ENCODE measurements around the gene RNF126. TPM values are rescaled to one million over a fixed set of nuclear protein-coding genes. Genes with fewer than 3 reads are reported as not detected.

The RNF126 gene
- total and polyA plus RNA-seq, 2 experiments from 2014 or later = 95.7 to 112 TPM

- TF ChIP-seq, protein P1, sequence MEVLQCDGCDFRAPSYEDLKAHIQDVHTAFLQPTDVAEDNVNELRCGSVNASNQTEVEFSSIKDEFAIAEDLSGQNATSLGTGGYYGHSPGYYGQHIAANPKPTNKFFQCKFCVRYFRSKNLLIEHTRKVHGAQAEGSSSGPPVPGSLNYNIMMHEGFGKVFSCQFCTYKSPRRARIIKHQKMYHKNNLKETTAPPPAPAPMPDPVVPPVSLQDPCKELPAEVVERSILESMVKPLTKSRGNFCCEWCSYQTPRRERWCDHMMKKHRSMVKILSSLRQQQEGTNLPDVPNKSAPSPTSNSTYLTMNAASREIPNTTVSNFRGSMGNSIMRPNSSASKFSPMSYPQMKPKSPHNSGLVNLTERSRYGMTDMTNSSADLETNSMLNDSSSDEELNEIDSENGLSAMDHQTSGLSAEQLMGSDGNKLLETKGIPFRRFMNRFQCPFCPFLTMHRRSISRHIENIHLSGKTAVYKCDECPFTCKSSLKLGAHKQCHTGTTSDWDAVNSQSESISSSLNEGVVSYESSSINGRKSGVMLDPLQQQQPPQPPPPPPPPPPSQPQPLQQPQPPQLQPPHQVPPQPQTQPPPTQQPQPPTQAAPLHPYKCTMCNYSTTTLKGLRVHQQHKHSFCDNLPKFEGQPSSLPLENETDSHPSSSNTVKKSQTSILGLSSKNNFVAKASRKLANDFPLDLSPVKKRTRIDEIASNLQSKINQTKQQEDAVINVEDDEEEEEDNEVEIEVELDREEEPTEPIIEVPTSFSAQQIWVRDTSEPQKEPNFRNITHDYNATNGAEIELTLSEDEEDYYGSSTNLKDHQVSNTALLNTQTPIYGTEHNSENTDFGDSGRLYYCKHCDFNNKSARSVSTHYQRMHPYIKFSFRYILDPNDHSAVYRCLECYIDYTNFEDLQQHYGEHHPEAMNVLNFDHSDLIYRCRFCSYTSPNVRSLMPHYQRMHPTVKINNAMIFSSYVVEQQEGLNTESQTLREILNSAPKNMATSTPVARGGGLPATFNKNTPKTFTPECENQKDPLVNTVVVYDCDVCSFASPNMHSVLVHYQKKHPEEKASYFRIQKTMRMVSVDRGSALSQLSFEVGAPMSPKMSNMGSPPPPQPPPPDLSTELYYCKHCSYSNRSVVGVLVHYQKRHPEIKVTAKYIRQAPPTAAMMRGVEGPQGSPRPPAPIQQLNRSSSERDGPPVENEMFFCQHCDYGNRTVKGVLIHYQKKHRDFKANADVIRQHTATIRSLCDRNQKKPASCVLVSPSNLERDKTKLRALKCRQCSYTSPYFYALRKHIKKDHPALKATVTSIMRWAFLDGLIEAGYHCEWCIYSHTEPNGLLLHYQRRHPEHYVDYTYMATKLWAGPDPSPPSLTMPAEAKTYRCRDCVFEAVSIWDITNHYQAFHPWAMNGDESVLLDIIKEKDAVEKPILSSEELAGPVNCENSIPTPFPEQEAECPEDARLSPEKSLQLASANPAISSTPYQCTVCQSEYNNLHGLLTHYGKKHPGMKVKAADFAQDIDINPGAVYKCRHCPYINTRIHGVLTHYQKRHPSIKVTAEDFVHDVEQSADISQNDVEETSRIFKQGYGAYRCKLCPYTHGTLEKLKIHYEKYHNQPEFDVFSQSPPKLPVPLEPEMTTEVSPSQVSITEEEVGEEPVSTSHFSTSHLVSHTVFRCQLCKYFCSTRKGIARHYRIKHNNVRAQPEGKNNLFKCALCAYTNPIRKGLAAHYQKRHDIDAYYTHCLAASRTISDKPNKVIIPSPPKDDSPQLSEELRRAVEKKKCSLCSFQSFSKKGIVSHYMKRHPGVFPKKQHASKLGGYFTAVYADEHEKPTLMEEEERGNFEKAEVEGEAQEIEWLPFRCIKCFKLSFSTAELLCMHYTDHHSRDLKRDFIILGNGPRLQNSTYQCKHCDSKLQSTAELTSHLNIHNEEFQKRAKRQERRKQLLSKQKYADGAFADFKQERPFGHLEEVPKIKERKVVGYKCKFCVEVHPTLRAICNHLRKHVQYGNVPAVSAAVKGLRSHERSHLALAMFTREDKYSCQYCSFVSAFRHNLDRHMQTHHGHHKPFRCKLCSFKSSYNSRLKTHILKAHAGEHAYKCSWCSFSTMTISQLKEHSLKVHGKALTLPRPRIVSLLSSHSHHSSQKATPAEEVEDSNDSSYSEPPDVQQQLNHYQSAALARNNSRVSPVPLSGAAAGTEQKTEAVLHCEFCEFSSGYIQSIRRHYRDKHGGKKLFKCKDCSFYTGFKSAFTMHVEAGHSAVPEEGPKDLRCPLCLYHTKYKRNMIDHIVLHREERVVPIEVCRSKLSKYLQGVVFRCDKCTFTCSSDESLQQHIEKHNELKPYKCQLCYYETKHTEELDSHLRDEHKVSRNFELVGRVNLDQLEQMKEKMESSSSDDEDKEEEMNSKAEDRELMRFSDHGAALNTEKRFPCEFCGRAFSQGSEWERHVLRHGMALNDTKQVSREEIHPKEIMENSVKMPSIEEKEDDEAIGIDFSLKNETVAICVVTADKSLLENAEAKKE (CRISPR knock-in tag; IDR thresholded peaks at IDR 0.05) = no peak
- no peak for TF ChIP-seq CREB1 (CRISPR knock-in tag; IDR thresholded peaks at IDR 0.05; ENCODE audit: low read depth)
- no peak for TF ChIP-seq ZNF331 (CRISPR knock-in tag; IDR thresholded peaks at IDR 0.05; ENCODE audit: low read depth)
These were observed 14.8 kb upstream of the RNF126 start (continued) for GRCh38 chr19:677601-678436.

- no peaks in the 10 kb centered on the region for H3K36me3 Mint-ChIP-seq (ENCODE audit: low read depth)
- H3K9me3 Mint-ChIP-seq = no peaks in the 10 kb centered on the region
- Histone ChIP-seq H3K79me2 (replicated peaks; ENCODE audit: insufficient read depth) (no peaks in the 10 kb centered on the region), H4K20me1 (replicated peaks; ENCODE audit: insufficient read depth) (no peaks in the 10 kb centered on the region), H3K4me1 (ENCODE audit: insufficient read depth) (0 out of 2 replicates have a peak, but pooled peaks cover 3% of the 10 kb centered on the region), H3K4me3 (no peak overlapping the region), H3K9me2 (ENCODE audit: insufficient read depth) (no peaks in the 10 kb centered on the region), H2AFZ (no peak overlapping the region), H3F3A (replicated peaks; ENCODE audit: low read depth) (peaks cover 8% of the 10 kb centered on the region; the same call in 1 of the 2 replicates), H3K4me2 (no peak overlapping the region), H3K27ac (ENCODE audit: low read depth) (no peak overlapping the region), H3K27me3 (ENCODE audit: insufficient read depth) (peaks cover 16% of the 10 kb centered on the region), H3K36me3 (ENCODE audit: insufficient read depth) (no peaks in the 10 kb centered on the region)
- no peaks in the 10 kb centered on the region; the same call in 2 of the 3 replicates for H3K4me1 Mint-ChIP-seq
- H3K4me3 Mint-ChIP-seq = no peak overlapping the region
- no peak for DNase-seq (ENCODE audit: low spot score)
- peaks cover 31% of the 10 kb centered on the region for H3K27me3 Mint-ChIP-seq (ENCODE audit: insufficient read depth, low read depth, poor library complexity)
- H3K27ac Mint-ChIP-seq = no peak overlapping the region
- ATAC-seq = no peak
- TF ChIP-seq STAT1 (IDR thresholded peaks at IDR 0.05; ENCODE audit: unreplicated experiment) (no peak), ETS1 (IDR thresholded peaks at IDR 0.05) (no peak), EZH2phosphoT487 (IDR thresholded peaks at IDR 0.05; ENCODE audit: unreplicated experiment) (no peak), POLR2AphosphoS5 (IDR thresholded peaks at IDR 0.05; ENCODE audit: low read depth) (no peak), ZNF114 (CRISPR knock-in tag; IDR thresholded peaks at IDR 0.05) (no peak), JUNB (IDR thresholded peaks at IDR 0.05; ENCODE audit: unreplicated experiment) (no peak), ZNF331 (CRISPR knock-in tag; IDR thresholded peaks at IDR 0.05; ENCODE audit: low read depth) (no peak), NANOG (IDR thresholded peaks at IDR 0.05; ENCODE audit: borderline replicate concordance) (no peak), CREB1 (CRISPR knock-in tag; IDR thresholded peaks at IDR 0.05; ENCODE audit: low read depth) (no peak)
- TF ChIP-seq, protein P2, sequence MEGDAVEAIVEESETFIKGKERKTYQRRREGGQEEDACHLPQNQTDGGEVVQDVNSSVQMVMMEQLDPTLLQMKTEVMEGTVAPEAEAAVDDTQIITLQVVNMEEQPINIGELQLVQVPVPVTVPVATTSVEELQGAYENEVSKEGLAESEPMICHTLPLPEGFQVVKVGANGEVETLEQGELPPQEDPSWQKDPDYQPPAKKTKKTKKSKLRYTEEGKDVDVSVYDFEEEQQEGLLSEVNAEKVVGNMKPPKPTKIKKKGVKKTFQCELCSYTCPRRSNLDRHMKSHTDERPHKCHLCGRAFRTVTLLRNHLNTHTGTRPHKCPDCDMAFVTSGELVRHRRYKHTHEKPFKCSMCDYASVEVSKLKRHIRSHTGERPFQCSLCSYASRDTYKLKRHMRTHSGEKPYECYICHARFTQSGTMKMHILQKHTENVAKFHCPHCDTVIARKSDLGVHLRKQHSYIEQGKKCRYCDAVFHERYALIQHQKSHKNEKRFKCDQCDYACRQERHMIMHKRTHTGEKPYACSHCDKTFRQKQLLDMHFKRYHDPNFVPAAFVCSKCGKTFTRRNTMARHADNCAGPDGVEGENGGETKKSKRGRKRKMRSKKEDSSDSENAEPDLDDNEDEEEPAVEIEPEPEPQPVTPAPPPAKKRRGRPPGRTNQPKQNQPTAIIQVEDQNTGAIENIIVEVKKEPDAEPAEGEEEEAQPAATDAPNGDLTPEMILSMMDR (conservative IDR thresholded peaks at IDR 0.05; ENCODE audit: low read depth in 2 of 2) = no peak
- TF ChIP-seq, protein P3, sequence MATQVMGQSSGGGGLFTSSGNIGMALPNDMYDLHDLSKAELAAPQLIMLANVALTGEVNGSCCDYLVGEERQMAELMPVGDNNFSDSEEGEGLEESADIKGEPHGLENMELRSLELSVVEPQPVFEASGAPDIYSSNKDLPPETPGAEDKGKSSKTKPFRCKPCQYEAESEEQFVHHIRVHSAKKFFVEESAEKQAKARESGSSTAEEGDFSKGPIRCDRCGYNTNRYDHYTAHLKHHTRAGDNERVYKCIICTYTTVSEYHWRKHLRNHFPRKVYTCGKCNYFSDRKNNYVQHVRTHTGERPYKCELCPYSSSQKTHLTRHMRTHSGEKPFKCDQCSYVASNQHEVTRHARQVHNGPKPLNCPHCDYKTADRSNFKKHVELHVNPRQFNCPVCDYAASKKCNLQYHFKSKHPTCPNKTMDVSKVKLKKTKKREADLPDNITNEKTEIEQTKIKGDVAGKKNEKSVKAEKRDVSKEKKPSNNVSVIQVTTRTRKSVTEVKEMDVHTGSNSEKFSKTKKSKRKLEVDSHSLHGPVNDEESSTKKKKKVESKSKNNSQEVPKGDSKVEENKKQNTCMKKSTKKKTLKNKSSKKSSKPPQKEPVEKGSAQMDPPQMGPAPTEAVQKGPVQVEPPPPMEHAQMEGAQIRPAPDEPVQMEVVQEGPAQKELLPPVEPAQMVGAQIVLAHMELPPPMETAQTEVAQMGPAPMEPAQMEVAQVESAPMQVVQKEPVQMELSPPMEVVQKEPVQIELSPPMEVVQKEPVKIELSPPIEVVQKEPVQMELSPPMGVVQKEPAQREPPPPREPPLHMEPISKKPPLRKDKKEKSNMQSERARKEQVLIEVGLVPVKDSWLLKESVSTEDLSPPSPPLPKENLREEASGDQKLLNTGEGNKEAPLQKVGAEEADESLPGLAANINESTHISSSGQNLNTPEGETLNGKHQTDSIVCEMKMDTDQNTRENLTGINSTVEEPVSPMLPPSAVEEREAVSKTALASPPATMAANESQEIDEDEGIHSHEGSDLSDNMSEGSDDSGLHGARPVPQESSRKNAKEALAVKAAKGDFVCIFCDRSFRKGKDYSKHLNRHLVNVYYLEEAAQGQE (IDR thresholded peaks at IDR 0.05; ENCODE audit: unreplicated experiment) = no peak
These were observed 14.2 kb upstream of the RNF126 start for GRCh38 chr19:677201-677600.
